ENCODE results near the gene C3orf18. TPM values are rescaled to one million over a fixed set of nuclear protein-coding genes. Genes with fewer than 3 reads are reported as not detected.

C3orf18 gene
- total RNA-seq = 10.8 TPM

GRCh38 chr3:50567386-50568167 lies at the start of gene C3orf18:
Gene C3orf18 (minus strand): TSS chr3:50567747. CDS start chr3:50565699, 2,048 bp downstream.
- no peaks in the 10 kb centered on the region for H3K27me3 ChIP-seq
- H3K27ac ChIP-seq = peak within 1 kb of the TSS; percentile 87
- intact Hi-C loops (cut with DNase I) = no loop called here
- peak; percentile 15 to 79 for TF ChIP-seq POLR2AphosphoS5 (IDR thresholded peaks at IDR 0.05; ENCODE audit: insufficient read depth in 1 of 2, low read depth in 1 of 2)
- no peak for TF ChIP-seq CTCF (IDR thresholded peaks at IDR 0.05)
- peak in 1 of 2 donors; percentile 15 for TF ChIP-seq POLR2A (IDR thresholded peaks at IDR 0.05)
- peak in 1 of 2 donors; percentile 95 for DNase-seq (ENCODE audit: extremely low spot score in 2 of 2)
- H3K9me3 ChIP-seq = no peaks in the 10 kb centered on the region
- H3K4me3 ChIP-seq = peak within 1 kb of the TSS; percentile 73 to 92
- H3K4me1 ChIP-seq = peaks cover 55% of the 10 kb centered on the region
- H3K36me3 ChIP-seq = no peaks in the 10 kb centered on the region

GRCh38 chr3:50616770-50617095 lies 49.2 kb upstream of the C3orf18 start:
- peaks cover 54% of the 10 kb centered on the region for H3K4me1 ChIP-seq
- TF ChIP-seq POLR2AphosphoS5 (IDR thresholded peaks at IDR 0.05; ENCODE audit: insufficient read depth in 1 of 2, low read depth in 1 of 2) (peak; percentile 57 to 65), CTCF (IDR thresholded peaks at IDR 0.05) (no peak), POLR2A (IDR thresholded peaks at IDR 0.05) (peak in 1 of 2 donors; percentile 41)
- DNase-seq (ENCODE audit: extremely low spot score in 2 of 2) = no peak
- H3K36me3 ChIP-seq = no peaks in the 10 kb centered on the region
- peak overlapping the region; percentile 83 to 98 for H3K4me3 ChIP-seq
- H3K9me3 ChIP-seq = no peaks in the 10 kb centered on the region
- H3K27ac ChIP-seq = peak overlapping the region; percentile 94
- H3K27me3 ChIP-seq = no peaks in the 10 kb centered on the region
- intact Hi-C loops (cut with DNase I) = loop anchor here (5.0 kb wide), 2 partner anchors 771 to 816 kb away; partner anchors contain the start of gene MANF

- Histone ChIP-seq H3K27ac (peak overlapping the region; percentile 94), H3K36me3 (no peaks in the 10 kb centered on the region), H3K27me3 (no peaks in the 10 kb centered on the region), H3K4me1 (peaks cover 57% of the 10 kb centered on the region), H3K4me3 (peak overlapping the region; percentile 83 to 98), H3K9me3 (no peaks in the 10 kb centered on the region)
- DNase-seq (ENCODE audit: extremely low spot score in 2 of 2) = no peak
- intact Hi-C loops (cut with DNase I) = loop anchor here (5.0 kb wide), 2 partner anchors 771 to 816 kb away; partner anchors contain the start of gene MANF
- TF ChIP-seq POLR2AphosphoS5 (IDR thresholded peaks at IDR 0.05; ENCODE audit: insufficient read depth in 1 of 2, low read depth in 1 of 2) (peak in 1 of 2 donors; percentile 18), CTCF (IDR thresholded peaks at IDR 0.05) (peak; percentile 98), POLR2A (IDR thresholded peaks at IDR 0.05) (no peak)
Observed at GRCh38 chr3:50616003-50616769, 48.6 kb upstream of the C3orf18 start.

- H3K27me3 ChIP-seq = no peaks in the 10 kb centered on the region
- H3K27ac ChIP-seq = no peak overlapping the region
- no peaks in the 10 kb centered on the region for H3K9me3 ChIP-seq
- H3K4me1 ChIP-seq = peaks cover 61% of the 10 kb centered on the region
- no peak for TF ChIP-seq POLR2AphosphoS5 (IDR thresholded peaks at IDR 0.05; ENCODE audit: insufficient read depth in 1 of 2, low read depth in 1 of 2)
- no peaks in the 10 kb centered on the region for H3K36me3 ChIP-seq
- H3K4me3 ChIP-seq = no peak overlapping the region
- no peak for DNase-seq (ENCODE audit: extremely low spot score in 2 of 2)
- intact Hi-C loops (cut with DNase I) = loop anchor here (5.0 kb wide), 2 partner anchors 772 to 817 kb away; partner anchors contain the start of gene MANF
Observed at GRCh38 chr3:50615190-50615589, 47.6 kb upstream of the C3orf18 start.

GRCh38 chr3:50612970-50613846 lies 45.7 kb upstream of the C3orf18 start:
- Histone ChIP-seq H3K36me3 (no peaks in the 10 kb centered on the region), H3K27me3 (no peaks in the 10 kb centered on the region), H3K27ac (peak overlapping the region; percentile 91), H3K4me3 (no peak overlapping the region), H3K4me1 (peaks cover 62% of the 10 kb centered on the region), H3K9me3 (no peaks in the 10 kb centered on the region)
- TF ChIP-seq CTCF (IDR thresholded peaks at IDR 0.05) (no peak), POLR2AphosphoS5 (IDR thresholded peaks at IDR 0.05; ENCODE audit: insufficient read depth in 1 of 2, low read depth in 1 of 2) (no peak), POLR2A (IDR thresholded peaks at IDR 0.05) (no peak)
- intact Hi-C loops (cut with DNase I) = loop anchor here (1.0 kb wide), 1 partner anchor 42 kb away; no protein-coding TSS in a partner anchor
- DNase-seq (ENCODE audit: extremely low spot score in 2 of 2) = no peak

Data from vagina (tissue), 2 donors.